Right renal pelvis (tissue), 4 donors: ENCODE results near the gene GLRX5. TPM values are rescaled to one million over a fixed set of nuclear protein-coding genes. Genes with fewer than 3 reads are reported as not detected.
"Not testable (repeated sequence)": the region's sequence is repeated elsewhere in the genome, so short reads cannot be mapped to it uniquely, and the experiment has no call there.

Source experiments
- DNase-seq, 4 donors: peaks; one replicate each; pipeline ENCODE4 v3.0.0-alpha.2; 2013; ENCODE audit warnings: low read depth in 4 of 4, low spot score in 3 of 4, missing footprints in 1 of 4
- polyA plus RNA-seq, 4 donors: library from polyadenylated mRNA; unstranded; fragments of 120-200 nt; gene quantifications; one replicate each; pipeline ENCODE4 v1.2.1, GENCODE V29; 2013; ENCODE audit not compliant: insufficient read length in 4 of 4

Gene GLRX5
- polyA plus RNA-seq, 4 donors = 80.6 to 92.2 (median 83.7) TPM

DNA sequence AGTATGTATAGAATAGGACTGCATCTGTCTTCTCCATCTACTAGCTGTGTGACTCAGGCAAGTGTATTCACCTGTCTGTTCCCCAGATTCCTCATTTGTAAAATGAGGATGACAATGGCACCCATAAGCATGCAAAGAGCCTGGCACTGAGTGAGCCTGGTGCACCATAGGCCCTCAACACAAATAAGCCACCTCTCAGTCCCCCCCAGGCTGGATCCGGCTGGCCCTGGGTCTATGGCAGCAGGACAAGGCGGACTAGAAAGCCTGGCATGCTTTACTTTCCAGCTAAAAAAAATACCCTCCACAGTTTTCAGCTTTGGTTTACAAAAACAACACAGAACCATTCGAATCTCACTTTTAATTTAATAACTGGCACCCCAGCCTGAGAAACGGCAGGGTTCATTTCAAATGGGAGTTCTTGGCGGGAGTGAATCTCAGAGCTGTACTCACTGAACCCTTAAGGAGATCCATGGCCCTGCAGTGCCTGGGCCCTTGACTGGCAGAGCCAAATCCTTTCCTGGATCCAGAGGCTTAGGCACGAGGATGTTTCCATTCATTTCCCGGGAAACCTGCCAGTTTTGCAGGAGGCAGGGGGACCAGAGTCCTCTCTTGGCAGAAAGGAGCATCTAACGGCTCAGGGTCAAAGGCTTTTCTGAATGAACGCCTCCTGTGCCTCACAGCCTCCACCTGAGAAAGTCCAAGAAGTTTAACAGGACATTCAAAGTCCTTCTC is 36.1 kb upstream of the GLRX5 start:
- no peak for DNase-seq

DNA sequence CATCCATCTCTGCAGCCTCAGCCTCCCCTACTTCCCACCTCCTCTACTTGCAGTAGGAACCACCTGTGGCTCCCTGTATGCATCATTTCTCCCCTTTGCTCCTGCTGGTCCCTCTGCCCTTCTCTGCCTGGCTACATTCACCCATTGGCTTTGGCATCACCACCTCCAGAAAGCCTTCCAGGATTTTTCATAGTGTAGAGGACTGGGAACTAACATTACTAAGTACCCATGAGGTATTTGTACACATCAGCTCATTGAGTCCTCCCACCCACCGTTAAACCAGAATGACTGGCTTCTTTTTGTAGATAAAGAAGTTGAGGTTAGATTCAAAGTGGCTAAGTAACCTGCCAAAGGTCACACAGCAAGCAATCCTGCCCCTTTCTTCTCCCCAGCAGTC is 35.5 kb upstream of the GLRX5 start:
- DNase-seq = no peak

DNA sequence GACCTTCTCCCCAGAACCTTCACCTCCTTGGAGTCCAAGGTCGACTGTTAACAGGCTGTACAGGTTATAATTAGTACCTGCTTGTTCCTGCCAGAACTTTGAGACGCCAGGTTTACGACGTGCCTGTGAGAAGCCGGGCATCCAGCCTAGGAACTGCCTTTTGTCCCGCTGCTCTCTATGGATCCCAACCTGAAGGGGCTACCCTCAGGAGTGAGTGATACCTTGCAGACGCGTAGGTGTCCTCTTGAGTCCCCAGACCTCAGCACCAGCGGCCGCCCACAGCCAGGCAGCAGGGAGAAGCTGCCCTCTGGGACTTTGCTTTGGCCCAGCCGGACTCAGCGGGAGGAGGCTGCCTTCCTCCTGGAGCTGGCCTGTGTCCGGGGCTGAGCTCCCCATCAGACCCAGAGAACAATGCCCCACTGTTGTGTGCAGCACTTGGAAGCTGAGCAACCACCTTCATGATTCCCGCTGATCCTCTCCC is 34.6 kb upstream of the GLRX5 start:
- DNase-seq = no peak

DNA sequence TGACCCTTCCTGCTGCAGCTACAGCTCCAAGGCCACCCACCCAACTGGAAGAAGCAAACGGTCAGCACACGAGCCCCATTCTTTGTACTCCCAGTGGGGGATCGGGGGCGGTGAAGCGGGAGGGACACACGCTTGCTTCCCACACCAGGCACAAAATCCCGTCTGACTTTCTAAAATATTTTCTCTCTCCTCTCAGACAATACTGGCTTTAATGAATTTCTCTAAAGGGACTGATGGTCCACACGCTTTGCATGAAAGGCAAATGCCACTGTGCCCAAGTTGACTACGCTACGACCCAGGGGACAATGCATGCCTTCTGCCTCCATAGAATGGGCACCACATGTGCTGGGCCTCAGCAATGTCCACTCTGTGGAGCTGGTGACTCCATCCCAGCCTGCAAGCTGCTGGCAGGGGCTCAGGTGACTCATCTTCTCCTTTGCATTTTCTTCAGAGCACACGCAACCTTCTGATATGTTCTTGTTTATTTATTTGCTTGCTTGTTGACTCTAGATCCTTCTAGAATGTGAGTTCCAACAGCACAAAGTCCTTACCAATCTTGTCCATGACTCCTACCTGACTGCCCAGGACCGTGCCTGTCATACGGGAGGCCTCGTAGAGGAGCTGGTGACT is 34.0 kb upstream of the GLRX5 start:
- no peak for DNase-seq

DNA sequence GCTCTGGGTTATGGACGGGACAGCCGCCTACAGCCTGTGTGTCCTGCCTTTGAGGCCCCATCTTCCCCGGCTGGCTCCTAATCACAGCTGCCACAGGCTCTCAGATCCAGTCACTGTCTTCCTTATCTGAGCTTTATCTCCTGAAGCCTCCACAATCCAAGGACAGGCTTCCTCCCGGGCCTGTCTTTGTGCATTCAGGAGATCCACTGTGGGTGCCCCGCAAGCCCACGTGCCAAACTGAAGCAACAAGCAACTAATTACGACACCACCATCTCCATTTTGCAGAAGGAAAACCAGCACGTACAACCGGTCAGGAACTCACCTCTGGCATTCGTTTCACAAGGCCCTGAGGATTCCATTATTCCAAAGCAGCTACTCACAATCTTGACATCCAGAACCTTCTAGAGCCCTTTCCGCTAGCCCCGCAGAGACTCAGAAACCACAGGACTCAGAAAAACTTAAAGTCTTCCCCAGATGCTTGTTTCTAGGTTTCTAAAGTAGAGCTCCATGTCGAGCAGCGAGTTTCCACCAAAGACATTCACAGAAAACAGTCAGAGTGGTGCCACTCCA is 32.4 kb upstream of the GLRX5 start:
- DNase-seq = no peak

DNA sequence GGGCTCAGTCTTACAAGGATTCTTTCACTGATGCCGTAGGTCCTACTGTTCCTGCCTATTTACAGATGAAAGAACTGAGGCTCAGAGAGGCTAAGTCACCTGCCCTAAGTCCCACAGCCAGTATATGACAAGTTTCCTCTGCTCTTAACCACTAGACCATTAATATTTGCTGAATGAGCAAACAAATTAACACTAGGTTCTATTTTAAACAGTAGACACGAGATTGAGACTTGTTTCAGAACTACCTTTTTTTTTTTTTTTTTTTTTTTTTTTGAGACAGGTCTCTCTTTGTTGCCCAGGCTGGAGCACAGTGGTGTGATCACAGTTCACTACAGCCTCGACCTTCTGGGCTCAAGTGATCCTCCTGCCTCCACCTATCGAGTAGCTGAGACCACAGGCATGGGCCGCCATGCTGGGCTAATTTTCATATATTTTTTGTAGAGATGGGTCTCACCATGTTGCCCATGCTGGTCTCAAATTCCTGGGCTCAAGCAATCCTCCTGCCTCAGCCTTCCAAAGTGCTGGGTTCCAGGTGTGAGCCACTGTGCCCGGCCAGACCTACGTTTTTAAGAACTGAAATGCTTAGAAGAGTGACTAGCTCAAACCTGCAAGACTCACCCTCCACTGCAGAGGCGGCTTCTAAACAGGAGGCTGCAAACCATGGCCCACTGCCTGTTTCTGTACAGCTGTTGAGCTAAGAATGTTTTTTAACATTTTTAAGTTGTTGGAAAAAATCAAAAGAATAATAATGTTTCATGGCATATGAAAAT is 31.3 kb upstream of the GLRX5 start:
- DNase-seq = no peak

DNA sequence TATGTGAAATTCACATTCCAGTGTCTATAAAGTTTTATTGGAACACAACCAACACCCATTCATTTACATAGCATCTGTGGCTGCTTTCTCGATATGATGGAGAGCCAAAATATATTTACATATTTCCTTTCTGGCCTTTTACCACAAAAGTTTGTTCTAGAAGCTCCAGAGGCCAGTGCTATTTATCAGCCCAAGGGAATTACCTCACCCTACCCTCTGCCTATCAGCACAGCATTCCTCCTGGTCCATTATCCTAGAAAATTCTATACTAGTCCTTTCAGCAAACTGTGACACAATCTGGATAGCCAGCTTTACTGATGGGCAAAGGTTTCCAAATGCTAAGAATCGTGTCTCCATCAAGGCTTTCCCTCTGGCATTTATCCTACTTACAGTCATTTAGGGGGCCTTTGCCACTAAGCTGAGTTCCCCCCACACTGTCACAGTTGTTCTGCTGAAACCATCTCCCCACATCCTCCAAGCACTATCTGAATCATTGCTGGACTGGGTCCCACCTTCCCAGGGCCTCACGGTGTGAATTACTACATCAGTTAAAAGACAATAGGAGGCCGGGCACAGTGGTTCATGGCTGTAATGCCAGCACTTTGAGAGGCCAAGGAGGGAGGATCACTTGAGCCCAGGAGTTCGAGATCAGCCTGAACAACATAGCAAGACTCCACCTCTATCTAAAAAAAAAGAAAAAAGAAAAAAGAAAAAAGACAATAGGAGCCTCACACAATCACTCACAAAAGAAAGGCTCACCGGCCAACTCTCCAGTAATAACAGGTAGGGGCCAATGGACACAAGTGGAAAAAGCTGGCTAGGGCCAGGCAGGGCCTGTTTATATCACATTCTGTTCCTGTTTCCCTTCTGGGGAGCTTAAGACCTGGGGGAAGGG is 30.5 kb upstream of the GLRX5 start:
- no peak for DNase-seq

DNA sequence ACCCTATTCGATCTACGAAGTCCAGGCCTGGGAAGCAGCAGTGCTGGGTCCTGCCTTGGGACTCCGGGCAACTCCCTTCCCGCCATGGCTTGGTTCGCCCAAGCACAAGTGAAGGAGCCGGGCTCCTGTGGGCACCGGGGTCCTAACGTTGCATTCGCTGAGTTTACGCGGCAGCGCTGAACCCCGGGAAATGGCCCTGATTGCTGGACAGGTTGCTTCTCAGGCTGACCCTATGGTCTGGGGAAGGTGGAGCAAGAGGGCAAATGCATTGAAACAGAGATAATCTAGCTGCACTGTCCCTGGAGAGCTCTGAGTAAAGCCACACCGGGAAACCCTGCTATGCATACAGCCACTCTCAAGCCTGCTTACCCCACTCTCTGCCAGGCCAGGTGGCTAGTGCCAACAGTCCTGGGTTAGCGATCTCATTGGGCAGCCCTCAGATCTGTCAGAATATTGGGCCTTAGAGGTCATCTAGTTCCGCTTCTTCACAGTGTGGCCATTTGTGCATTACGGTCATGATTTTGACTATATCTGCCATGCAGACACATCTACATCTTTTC is 29.7 kb upstream of the GLRX5 start:
- DNase-seq = no peak

DNA sequence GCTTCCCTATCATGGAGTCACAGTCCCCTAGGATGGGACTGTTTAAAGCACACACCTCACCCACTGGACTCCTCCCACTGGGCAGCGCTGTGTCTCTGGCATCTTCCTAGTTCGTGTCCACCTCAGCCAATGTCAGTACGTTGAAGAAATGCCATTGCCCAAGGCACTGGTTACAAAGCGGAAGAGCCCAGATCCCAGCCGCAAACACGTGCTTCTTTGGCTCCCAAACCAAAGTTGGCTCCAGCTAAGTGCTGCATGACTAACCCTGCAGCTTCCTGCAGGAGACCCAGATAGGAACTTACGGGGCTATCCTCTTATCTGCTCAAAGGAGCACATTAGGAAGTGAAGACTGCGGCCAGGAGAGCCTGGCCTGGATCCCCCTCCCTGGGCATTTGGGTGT is 27.7 kb upstream of the GLRX5 start:
- DNase-seq = no peak

DNA sequence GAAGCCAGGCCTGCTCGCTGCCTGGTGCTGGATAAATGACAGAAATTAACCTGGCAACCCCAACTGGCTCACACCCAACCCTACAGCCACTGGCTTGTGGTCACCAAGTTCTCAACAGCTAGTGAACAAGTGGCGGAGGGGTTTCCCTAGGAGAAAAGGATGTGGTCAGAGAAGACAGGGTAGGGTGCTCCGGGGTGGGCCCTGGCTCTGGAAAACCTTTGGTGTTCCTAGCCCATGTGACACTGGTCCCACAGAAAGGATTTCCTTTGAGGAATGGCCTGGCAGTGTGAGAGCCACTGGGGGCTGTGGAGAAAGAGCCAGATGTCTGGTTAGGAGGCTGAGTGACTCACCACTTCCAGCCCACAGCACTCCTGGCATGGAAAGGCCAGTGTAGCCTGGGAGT is 27.1 kb upstream of the GLRX5 start:
- no peak for DNase-seq

DNA sequence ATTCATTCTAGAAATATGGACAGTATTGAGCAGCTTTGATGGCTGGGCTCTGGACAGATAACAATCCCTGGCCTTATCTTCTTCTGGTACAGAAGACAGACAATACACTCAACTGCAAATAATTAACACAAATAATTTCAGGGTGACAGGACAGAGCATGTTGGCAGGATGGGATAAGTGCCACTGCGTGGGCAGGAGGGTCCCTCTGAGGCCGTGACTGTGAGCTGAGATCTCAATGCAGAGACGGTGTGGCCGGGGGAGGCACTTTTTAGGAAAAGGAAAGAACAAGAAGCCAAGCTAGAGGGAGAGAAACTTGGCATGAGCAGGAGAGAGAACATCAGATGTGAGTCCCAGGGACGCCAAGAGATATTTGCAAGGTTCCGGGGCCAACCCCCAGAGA is 26.5 kb upstream of the GLRX5 start:
- DNase-seq = no peak

DNA sequence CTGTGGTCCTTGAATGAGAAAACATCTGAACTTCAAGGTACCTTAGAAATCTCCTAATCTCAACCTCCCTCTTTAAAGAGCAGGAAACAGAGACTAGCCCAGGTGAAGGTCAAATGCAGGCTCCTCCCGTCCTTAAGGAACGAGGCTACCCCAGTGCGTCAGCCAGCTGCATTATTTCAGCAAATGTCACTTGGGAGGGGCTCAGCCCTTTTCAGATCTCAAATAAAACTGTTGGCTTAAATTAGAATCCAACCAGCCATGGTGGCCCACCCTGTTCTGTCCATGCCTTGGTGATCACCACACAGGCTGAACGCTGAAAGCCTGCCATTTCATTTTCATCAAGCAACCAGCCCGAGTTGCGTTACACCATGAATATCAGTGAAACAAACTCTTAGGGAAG is 25.4 kb upstream of the GLRX5 start:
- DNase-seq = no peak

DNA sequence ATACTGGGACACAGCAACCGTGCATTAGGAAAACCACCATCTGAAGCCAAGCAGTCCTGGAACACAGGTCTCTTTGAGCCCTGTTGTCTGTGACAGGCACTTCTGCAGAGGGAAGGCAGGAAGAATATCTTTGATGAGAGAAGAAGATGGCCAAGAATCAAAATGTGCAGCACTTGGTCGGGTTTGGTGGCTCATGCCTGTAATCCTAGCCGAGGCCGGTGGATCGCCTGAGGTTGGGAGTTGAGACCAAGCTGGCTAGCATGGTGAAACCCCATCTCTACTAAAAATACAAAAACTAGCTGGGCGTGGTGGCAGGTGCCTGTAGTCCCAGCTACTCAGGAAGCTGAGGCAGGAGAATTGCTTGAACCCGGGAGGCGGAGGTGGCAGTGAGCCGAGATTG is 24.5 kb upstream of the GLRX5 start:
- not testable (repeated sequence) for DNase-seq

DNA sequence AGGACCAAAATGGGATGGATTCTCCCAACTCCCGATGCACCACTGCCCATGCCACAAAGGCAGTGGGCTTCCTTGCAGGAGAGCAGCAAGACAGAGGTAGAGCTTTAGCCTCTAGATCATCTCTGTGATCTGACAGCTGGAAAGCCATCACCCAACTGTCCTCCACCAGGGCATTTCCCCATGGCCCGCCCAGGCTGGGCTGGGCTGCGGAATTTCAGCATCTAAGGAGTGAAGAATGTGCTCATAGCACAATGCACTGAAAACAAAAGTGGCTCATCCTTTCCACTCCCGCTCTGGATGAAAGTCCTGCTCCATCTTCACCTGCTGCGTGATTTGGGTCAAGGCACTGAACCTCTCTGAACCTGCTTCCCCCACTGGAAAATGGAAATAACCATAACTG is 24.0 kb upstream of the GLRX5 start:
- DNase-seq = no peak

DNA sequence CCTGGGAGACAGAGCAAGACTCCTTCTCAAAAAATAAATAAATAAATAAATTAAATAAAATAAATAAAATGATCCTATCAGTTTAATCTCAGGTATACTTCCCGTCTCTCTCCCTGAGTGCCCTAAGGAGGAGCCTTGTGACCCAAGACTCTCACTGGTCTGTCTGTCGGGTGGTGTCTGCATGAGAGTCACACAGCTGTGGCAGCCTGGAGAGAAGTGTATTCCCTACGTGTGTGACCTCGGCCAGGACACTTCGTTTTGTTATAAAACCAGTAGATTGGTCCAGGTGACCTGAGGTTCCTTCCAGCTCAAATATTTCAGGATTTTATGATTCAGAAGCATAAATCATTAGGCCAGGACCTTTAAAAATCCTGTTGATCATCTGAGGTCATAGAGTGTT is 23.2 kb upstream of the GLRX5 start:
- DNase-seq = no peak

DNA sequence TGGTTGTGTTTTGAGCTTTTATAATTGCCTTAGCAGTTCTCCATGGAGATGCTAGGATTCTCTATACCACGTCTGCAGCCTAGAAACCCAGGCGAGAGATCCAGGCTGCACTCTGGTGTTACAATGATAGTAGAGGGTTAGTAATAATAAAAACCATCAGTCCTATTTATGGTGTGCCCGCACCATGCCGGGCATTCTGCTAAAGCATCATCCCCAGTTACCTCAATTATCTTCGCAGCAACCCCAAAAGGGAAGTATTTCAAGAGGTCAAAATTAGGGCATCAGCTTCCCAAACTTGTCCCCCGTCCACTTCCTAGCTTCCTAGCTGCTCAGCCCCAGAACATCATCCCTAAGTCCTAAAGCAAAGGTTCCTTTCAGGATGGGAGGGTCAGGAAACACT is 21.6 kb upstream of the GLRX5 start:
- no peak for DNase-seq

DNA sequence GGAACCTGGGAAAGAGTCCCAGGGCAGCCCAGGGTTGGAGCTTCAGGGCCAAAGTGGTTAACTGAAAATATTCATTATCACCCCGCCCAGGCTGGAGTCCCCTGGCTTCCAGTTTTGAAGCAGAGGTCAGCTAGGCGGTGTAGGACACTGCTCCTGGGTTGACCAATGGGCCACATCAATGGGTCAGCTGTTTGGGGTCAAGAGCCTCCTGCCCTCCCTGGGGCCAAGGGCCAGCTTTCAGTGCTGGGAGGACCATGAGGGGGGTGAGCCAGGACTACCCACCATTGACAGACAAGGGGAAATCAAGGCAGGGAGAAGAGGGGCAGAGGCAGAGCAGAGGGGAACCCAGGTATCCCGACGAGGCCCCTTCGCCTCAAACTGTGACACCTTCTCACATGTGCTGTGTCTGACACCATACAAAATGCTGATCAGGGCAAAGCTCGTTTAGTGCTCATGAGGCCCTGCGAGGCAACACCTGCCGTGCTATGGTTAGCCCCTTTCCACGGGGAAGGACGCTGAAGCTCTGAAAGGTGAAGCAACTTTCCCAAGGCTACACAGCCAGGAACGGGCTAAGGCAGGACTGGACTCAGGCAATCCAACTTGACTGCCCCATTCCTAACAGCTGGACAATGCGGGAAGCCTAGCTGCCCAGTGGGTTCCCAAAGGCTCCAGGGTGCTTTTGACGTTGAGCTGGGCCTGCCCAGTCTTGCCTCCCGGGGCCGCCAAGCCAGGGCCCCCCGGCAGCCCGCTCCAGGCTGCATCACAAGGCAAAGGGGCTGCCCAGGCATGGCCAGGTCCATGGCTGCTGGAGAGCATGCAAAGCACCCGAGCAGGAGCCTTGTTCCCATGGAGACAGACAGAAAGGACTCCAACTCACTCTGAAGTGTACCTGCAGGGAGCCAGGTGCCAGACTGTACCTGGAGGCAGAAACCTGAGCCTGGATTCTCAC is 20.4 kb upstream of the GLRX5 start:
- DNase-seq = no peak

DNA sequence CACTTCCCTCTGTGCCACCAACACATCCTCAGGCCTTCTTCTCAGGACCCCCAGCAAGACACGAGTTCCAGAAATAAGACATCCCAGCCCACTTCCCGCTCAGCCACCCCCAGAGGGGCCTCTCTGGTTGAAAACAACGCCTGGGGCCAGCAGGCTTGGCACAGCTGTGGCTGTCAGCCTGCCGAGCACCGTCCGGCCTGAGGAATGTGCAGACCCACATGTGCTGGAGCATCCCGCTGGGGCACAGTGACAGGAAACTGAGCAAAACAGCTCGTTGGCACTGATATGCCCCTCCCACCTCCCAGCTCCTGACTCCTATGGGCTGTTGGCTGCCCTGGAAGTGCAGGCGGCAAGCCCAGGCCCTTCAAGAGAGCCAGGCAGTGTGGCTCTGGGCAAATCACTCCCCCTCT is 19.8 kb upstream of the GLRX5 start:
- DNase-seq = no peak
